ENCODE measurements around the gene MLST8. TPM values are rescaled to one million over a fixed set of nuclear protein-coding genes. Genes with fewer than 3 reads are reported as not detected.

The MLST8 gene
- total and polyA plus RNA-seq, 2 of the 8 experiments (the other 6 are each of a cell fraction or from before 2014, with no cell fraction given), result 67.6 to 321 TPM

DNA sequence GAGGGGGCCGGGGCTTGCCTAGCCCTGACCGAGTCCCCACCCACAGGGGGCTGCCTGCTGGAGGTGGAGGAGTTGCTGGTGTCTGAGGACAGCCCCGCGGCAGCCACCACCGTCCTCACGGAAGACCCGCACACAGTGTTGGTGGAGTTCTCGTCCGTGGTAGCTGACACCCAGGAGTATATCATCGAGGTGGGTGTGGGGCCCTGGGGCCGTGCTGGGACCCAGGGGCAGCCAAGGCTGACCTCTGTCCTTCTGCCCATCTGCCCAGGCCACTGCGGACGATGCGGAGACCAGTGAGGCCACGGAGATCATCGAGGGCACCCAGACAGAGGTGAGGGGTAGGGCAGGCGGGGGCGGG, 29.5 kb downstream of the MLST8 start (continued):
- no peak for TF ChIP-seq TCF12 (IDR thresholded peaks at IDR 0.05; ENCODE audit: low read depth, low read length)
- TF ChIP-seq CBX8 (IDR thresholded peaks at IDR 0.05; ENCODE audit: borderline replicate concordance, low read depth, low read length), result no peak
- no peak for TF ChIP-seq EGR1 (IDR thresholded peaks at IDR 0.05; ENCODE audit: borderline replicate concordance, low read depth, low read length)

Measured in H1 (cell line).